Measurements from ENCODE around the gene TMEM116. TPM values are rescaled to one million over a fixed set of nuclear protein-coding genes. Genes with fewer than 3 reads are reported as not detected.
A peak's percentile ranks its signal among the peaks of the same experiment; 100 is the strongest.

The TMEM116 gene
- total and polyA plus RNA-seq, 10 of the 15 experiments (the other 5 are each of a cell fraction or from before 2014, with no cell fraction given): 6.0 to 25.7 (median 8.5) TPM

DNA sequence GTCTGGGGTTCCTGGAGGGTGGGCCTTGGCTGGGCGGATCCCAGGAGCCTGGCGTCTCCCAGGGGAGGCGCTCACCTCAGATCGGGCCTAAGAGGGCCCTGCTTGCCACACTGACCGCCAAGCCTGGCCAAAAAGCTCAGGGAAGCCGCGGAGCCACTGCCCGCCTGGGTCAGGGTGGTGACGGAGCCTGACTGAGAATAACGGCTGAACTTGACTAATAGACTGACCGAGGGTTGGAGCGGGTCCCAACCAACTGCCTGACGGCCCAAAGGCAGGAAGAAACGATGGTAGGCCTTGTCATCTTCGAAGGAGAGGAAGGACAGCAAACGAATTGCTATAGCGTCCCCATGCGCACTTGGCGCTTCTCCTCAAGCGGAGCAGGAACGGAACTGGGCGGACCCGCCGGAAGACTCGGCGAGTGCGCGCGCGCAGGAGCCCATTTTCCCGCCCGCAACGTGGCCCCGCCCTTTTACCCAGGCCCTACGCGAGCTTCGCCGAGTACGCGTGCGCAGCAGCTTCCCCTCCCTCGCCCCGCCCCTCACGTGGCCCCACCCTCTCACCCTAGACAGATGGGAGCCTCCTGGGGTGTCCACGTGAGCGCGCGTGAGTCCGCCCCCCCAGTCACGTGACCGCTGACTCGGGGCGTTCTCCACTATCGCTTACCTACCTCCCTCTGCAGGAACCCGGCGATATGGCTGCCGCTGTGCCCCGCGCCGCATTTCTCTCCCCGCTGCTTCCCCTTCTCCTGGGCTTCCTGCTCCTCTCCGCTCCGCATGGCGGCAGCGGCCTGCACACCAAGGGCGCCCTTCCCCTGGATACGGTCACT lies at the start of gene TMEM116, which contains the start of gene ERP29 (continued):
- TF ChIP-seq, protein P1, sequence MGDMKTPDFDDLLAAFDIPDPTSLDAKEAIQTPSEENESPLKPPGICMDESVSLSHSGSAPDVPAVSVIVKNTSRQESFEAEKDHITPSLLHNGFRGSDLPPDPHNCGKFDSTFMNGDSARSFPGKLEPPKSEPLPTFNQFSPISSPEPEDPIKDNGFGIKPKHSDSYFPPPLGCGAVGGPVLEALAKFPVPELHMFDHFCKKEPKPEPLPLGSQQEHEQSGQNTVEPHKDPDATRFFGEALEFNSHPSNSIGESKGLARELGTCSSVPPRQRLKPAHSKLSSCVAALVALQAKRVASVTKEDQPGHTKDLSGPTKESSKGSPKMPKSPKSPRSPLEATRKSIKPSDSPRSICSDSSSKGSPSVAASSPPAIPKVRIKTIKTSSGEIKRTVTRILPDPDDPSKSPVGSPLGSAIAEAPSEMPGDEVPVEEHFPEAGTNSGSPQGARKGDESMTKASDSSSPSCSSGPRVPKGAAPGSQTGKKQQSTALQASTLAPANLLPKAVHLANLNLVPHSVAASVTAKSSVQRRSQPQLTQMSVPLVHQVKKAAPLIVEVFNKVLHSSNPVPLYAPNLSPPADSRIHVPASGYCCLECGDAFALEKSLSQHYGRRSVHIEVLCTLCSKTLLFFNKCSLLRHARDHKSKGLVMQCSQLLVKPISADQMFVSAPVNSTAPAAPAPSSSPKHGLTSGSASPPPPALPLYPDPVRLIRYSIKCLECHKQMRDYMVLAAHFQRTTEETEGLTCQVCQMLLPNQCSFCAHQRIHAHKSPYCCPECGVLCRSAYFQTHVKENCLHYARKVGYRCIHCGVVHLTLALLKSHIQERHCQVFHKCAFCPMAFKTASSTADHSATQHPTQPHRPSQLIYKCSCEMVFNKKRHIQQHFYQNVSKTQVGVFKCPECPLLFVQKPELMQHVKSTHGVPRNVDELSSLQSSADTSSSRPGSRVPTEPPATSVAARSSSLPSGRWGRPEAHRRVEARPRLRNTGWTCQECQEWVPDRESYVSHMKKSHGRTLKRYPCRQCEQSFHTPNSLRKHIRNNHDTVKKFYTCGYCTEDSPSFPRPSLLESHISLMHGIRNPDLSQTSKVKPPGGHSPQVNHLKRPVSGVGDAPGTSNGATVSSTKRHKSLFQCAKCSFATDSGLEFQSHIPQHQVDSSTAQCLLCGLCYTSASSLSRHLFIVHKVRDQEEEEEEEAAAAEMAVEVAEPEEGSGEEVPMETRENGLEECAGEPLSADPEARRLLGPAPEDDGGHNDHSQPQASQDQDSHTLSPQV (IDR thresholded peaks at IDR 0.05): no peak
- TF ChIP-seq E2F4 (IDR thresholded peaks at IDR 0.05; ENCODE audit: low read depth, low read length) (peak; percentile 80), NFIC (IDR thresholded peaks at IDR 0.05; ENCODE audit: low read depth, low read length) (no peak), KLF5 (IDR thresholded peaks at IDR 0.05; ENCODE audit: partially characterized antibody) (peak; percentile 28), CHD4 (IDR thresholded peaks at IDR 0.05) (no peak), RBBP5 (conservative IDR thresholded peaks at IDR 0.05) (no peak), RFX5 (IDR thresholded peaks at IDR 0.05; ENCODE audit: low read depth, low read length) (no peak), MXI1 (IDR thresholded peaks at IDR 0.05; ENCODE audit: low read depth, low read length) (peak; percentile 25; the same call in 1 of the 2 replicates), TBL1XR1 (IDR thresholded peaks at IDR 0.05; ENCODE audit: low read depth, low read length) (peak; percentile 39; the same call in 1 of the 2 replicates), RELA (IDR thresholded peaks at IDR 0.05; ENCODE audit: borderline replicate concordance, partially characterized antibody) (peak; percentile 63), DPF2 (IDR thresholded peaks at IDR 0.05) (peak; percentile 16; the same call in 1 of the 2 replicates), POLR2AphosphoS5 (IDR thresholded peaks at IDR 0.05; ENCODE audit: low read length) (peak; percentile 95), NFYA (IDR thresholded peaks at IDR 0.05; ENCODE audit: borderline replicate concordance, low read depth, low read length) (no peak), GABPA (IDR thresholded peaks at IDR 0.05; ENCODE audit: low read depth) (peak; percentile 63)
- TF ChIP-seq, protein P2, sequence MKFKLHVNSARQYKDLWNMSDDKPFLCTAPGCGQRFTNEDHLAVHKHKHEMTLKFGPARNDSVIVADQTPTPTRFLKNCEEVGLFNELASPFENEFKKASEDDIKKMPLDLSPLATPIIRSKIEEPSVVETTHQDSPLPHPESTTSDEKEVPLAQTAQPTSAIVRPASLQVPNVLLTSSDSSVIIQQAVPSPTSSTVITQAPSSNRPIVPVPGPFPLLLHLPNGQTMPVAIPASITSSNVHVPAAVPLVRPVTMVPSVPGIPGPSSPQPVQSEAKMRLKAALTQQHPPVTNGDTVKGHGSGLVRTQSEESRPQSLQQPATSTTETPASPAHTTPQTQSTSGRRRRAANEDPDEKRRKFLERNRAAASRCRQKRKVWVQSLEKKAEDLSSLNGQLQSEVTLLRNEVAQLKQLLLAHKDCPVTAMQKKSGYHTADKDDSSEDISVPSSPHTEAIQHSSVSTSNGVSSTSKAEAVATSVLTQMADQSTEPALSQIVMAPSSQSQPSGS (IDR thresholded peaks at IDR 0.05; ENCODE audit: low read length): no peak

Measured in GM12878 (cell line).